ENCODE data around the gene LCN1. TPM values are rescaled to one million over a fixed set of nuclear protein-coding genes. Genes with fewer than 3 reads are reported as not detected.

LCN1 gene
- total and polyA plus RNA-seq, 4 donors: not detected

GRCh38 chr9:135525241-135526088, 4.2 kb downstream of the LCN1 start:
- 80% methylated on average over 31 of the region's 31 CpGs for WGBS
- H3K4me3 ChIP-seq (ENCODE audit: low read depth in 1 of 3, low read length in 3 of 3): no peak overlapping the region
- H3K27me3 ChIP-seq (ENCODE audit: control insufficient read depth in 4 of 4, insufficient read depth in 4 of 4, low read length in 3 of 4): peaks cover 0 to 6% (median under 1%) of the 10 kb centered on the region in 4 donors
- DNase-seq (ENCODE audit: low spot score): peak; percentile 27
- TF ChIP-seq, protein P1, sequence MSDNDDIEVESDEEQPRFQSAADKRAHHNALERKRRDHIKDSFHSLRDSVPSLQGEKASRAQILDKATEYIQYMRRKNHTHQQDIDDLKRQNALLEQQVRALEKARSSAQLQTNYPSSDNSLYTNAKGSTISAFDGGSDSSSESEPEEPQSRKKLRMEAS (IDR thresholded peaks at IDR 0.05): no peak
- TF ChIP-seq EGR1 (IDR thresholded peaks at IDR 0.05; ENCODE audit: low read depth in 2 of 2) (no peak), FOXA2 (IDR thresholded peaks at IDR 0.05) (no peak), REST (IDR thresholded peaks at IDR 0.05) (no peak), FOXA1 (IDR thresholded peaks at IDR 0.05) (no peak), ZBTB33 (IDR thresholded peaks at IDR 0.05) (no peak), SP1 (IDR thresholded peaks at IDR 0.05) (no peak), NR2F2 (IDR thresholded peaks at IDR 0.05) (no peak)
- no peak overlapping the region for H3K27ac ChIP-seq (ENCODE audit: low read depth in 1 of 2, low read length in 2 of 2)
- H3K9me3 ChIP-seq (ENCODE audit: control insufficient read depth in 4 of 4, low read length in 3 of 4): peaks cover 0 to 2% (median 0%) of the 10 kb centered on the region in 4 donors
- H3K4me1 ChIP-seq (ENCODE audit: control insufficient read depth in 4 of 4, insufficient read depth in 4 of 4, low read length in 3 of 4): no peaks in the 10 kb centered on the region
- H3K9ac ChIP-seq (ENCODE audit: low read depth in 1 of 2, low read length in 2 of 2): no peak overlapping the region
- no peaks in the 10 kb centered on the region for H3K36me3 ChIP-seq (ENCODE audit: control insufficient read depth in 4 of 4, insufficient read depth in 3 of 4, low read depth in 1 of 4, low read length in 3 of 4)

DNA sequence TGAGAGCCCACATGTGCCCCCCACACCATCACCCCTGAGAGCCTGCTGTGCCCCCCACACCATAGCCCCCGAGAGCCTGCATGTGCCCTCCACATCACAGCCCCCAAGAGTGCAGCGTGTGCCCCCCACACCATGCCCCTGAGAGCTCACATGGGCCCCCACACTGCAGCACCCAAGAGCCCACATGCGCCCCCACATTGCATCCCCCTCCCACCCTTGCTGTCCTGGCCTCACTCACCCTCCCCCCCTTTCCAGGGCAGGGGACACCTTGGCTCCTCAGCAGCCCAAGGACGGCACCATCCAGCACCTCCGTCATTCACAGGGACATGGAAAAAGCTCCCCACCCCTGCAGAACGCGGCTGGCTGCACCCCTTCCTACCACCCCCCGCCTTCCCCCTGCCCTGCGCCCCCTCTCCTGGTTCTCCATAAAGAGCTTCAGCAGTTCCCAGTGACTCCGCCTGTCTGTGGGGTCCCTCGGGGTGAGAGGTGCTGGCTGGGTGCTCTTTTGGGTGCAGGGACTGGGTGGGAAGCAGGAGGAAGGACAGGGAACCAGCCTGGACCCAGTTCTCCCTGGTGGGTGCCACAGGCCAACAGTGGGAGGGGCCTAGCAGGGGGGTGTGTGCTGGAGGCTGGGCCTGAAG, 5.0 kb downstream of the LCN1 start:
- peaks cover 0 to 6% (median 2%) of the 10 kb centered on the region in 4 donors for H3K27me3 ChIP-seq (ENCODE audit: control insufficient read depth in 4 of 4, insufficient read depth in 4 of 4, low read length in 3 of 4)
- no peak for DNase-seq (ENCODE audit: low spot score)
- no peak overlapping the region for H3K4me3 ChIP-seq (ENCODE audit: low read depth in 1 of 3, low read length in 3 of 3)
- WGBS: 73% methylated on average over 11 of the region's 11 CpGs
- no peaks in the 10 kb centered on the region for H3K36me3 ChIP-seq (ENCODE audit: control insufficient read depth in 4 of 4, insufficient read depth in 3 of 4, low read depth in 1 of 4, low read length in 3 of 4)
- no peak overlapping the region for H3K27ac ChIP-seq (ENCODE audit: low read depth in 1 of 2, low read length in 2 of 2)
- H3K9me3 ChIP-seq (ENCODE audit: control insufficient read depth in 4 of 4, low read length in 3 of 4): peaks cover 0 to 2% (median 0%) of the 10 kb centered on the region in 4 donors
- H3K4me1 ChIP-seq (ENCODE audit: control insufficient read depth in 4 of 4, insufficient read depth in 4 of 4, low read length in 3 of 4): no peaks in the 10 kb centered on the region
- H3K9ac ChIP-seq (ENCODE audit: low read depth in 1 of 2, low read length in 2 of 2): no peak overlapping the region
- TF ChIP-seq FOXA1 (IDR thresholded peaks at IDR 0.05) (no peak), JUND (IDR thresholded peaks at IDR 0.05) (no peak), CTCF (IDR thresholded peaks at IDR 0.05; ENCODE audit: low read depth, low read length, missing input control) (no peak), HNF4G (IDR thresholded peaks at IDR 0.05) (no peak), ZBTB33 (IDR thresholded peaks at IDR 0.05) (no peak), YY1 (IDR thresholded peaks at IDR 0.05) (no peak), FOXA2 (IDR thresholded peaks at IDR 0.05) (no peak), HNF4A (conservative IDR thresholded peaks at IDR 0.05) (no peak), RAD21 (IDR thresholded peaks at IDR 0.05) (no peak), GABPA (IDR thresholded peaks at IDR 0.05 in 1 of 2, conservative IDR thresholded peaks at IDR 0.05 in 1 of 2) (no peak)
- TF ChIP-seq, protein P2, sequence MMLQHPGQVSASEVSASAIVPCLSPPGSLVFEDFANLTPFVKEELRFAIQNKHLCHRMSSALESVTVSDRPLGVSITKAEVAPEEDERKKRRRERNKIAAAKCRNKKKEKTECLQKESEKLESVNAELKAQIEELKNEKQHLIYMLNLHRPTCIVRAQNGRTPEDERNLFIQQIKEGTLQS (IDR thresholded peaks at IDR 0.05): no peak
- TF ChIP-seq, protein P1 (IDR thresholded peaks at IDR 0.05): no peak
